WTC11 (cell line): ENCODE measurements around the gene KRT32. TPM values are rescaled to one million over a fixed set of nuclear protein-coding genes. Genes with fewer than 3 reads are reported as not detected.

Experiments
- ATAC-seq: fragments of 200-7000 bp; cut with Tn5 transposase; 2 replicates; pipeline ENCODE4 v1.10.0; 2021; ENCODE audit warnings: mild to moderate bottlenecking, moderate library complexity
- CTCF ChIA-PET: fragments of 300-600 bp; sonication (Branson Sonifier 250); formaldehyde crosslinking; loops from one replicate; lab custom pipeline; 2021; ENCODE audit warnings: antibody characterized with exemption; lab: Charles Lee
- POLR2A ChIA-PET: fragments of 350-600 bp; sonication (Branson Sonifier 250); formaldehyde crosslinking; loops from one replicate; lab custom pipeline; 2021; ENCODE audit warnings: antibody characterized with exemption; lab: Charles Lee
- DNase-seq: peaks from one replicate; pipeline ENCODE4 v3.0.0; 2021; ENCODE audit warnings: low spot score
- H3K27ac Mint-ChIP-seq: 2 replicates; pipeline ENCODE4 v1.8.0; 2021; ENCODE audit warnings: mixed read lengths
- H3K27me3 Mint-ChIP-seq: 2 replicates; pipeline ENCODE4 v1.8.0; 2021; ENCODE audit warnings: low read depth, mild to moderate bottlenecking, moderate library complexity, mixed read lengths
- H3K36me3 Mint-ChIP-seq: 2 replicates; pipeline ENCODE4 v1.8.0; 2021; ENCODE audit warnings: mixed read lengths
- H3K4me1 Mint-ChIP-seq: 2 replicates; pipeline ENCODE4 v1.8.0; 2022; ENCODE audit warnings: mixed read lengths
- H3K4me3 Mint-ChIP-seq: 2 replicates; pipeline ENCODE4 v1.8.0; 2021; ENCODE audit warnings: mild to moderate bottlenecking, moderate library complexity, mixed read lengths
- H3K9me3 Mint-ChIP-seq: 2 replicates; pipeline ENCODE4 v1.8.0; 2021; ENCODE audit warnings: mixed read lengths
- CREB1 ChIP-seq: sonication (generic); formaldehyde crosslinking; IDR thresholded peaks from 2 replicates; pipeline ENCODE4 v1.8.0; 2023; ENCODE audit warnings: mild to moderate bottlenecking, missing genetic modification reagents
- ETV6 ChIP-seq: sonication (generic); formaldehyde crosslinking; IDR thresholded peaks from 2 replicates; pipeline ENCODE4 v1.8.1; 2022; ENCODE audit warnings: mild to moderate bottlenecking, missing genetic modification reagents
- GABPB1 ChIP-seq: sonication (generic); formaldehyde crosslinking; IDR thresholded peaks from 2 replicates; pipeline ENCODE4 v1.8.1; 2023; ENCODE audit warnings: mild to moderate bottlenecking, missing genetic modification reagents
- HMGA2 ChIP-seq: fragments of 250-450 bp; sonication (Bioruptor Pico); IDR thresholded peaks from 2 replicates; pipeline ENCODE4 v1.4.0; 2021; ENCODE audit warnings: mild to moderate bottlenecking, moderate library complexity
- IRF2 ChIP-seq: sonication (generic); formaldehyde crosslinking; IDR thresholded peaks from 2 replicates; pipeline ENCODE4 v1.8.0; 2022; ENCODE audit warnings: low read depth, missing genetic modification reagents, borderline replicate concordance
- NFATC4 ChIP-seq: fragments of 250-450 bp; sonication (Bioruptor Pico); IDR thresholded peaks from 2 replicates; pipeline ENCODE4 v1.9.0; 2021; ENCODE audit warnings: mild to moderate bottlenecking
- NR3C1 ChIP-seq: sonication (generic); formaldehyde crosslinking; conservative IDR thresholded peaks from 2 replicates; pipeline ENCODE4 v1.8.1; 2023; ENCODE audit warnings: low read depth, mild to moderate bottlenecking, missing genetic modification reagents
- RELA ChIP-seq: sonication (generic); formaldehyde crosslinking; IDR thresholded peaks from 2 replicates; pipeline ENCODE4 v1.8.1; 2022; ENCODE audit warnings: missing genetic modification reagents, mild to moderate bottlenecking, borderline replicate concordance
- RORB ChIP-seq: fragments of 250-450 bp; sonication (Bioruptor Pico); IDR thresholded peaks from 2 replicates; pipeline ENCODE4 v1.9.0; 2021; ENCODE audit warnings: mild to moderate bottlenecking
- SMAD3 ChIP-seq: sonication (generic); formaldehyde crosslinking; IDR thresholded peaks from 2 replicates; pipeline ENCODE4 v1.8.0; 2022; ENCODE audit warnings: missing genetic modification reagents, mild to moderate bottlenecking, borderline replicate concordance
- SP1 ChIP-seq: sonication (generic); formaldehyde crosslinking; conservative IDR thresholded peaks from 2 replicates; pipeline ENCODE4 v1.8.1; 2022; ENCODE audit warnings: missing genetic modification reagents
- TCF7 ChIP-seq: sonication (generic); formaldehyde crosslinking; IDR thresholded peaks from 2 replicates; pipeline ENCODE4 v1.8.0; 2022; ENCODE audit warnings: mild to moderate bottlenecking, low read depth, missing genetic modification reagents, moderate library complexity
- ZBTB21 ChIP-seq: sonication (generic); formaldehyde crosslinking; IDR thresholded peaks from 2 replicates; pipeline ENCODE4 v1.8.1; 2023; ENCODE audit warnings: mild to moderate bottlenecking, missing genetic modification reagents, borderline replicate concordance
- ZNF121 ChIP-seq: sonication (generic); formaldehyde crosslinking; IDR thresholded peaks from 2 replicates; pipeline ENCODE4 v1.8.0; 2023; ENCODE audit warnings: missing genetic modification reagents
- total RNA-seq: library from RNA; stranded (reverse); gene quantifications from 3 replicates; pipeline ENCODE4 v1.2.3, GENCODE V29; 2021
- TF ChIP-seq, protein P1 (sequence below): fragments of 250-450 bp; sonication (Bioruptor Pico); IDR thresholded peaks from 2 replicates; pipeline ENCODE4 v1.9.0; 2021; ENCODE audit warnings: moderate library complexity, mild to moderate bottlenecking, inconsistent platforms, borderline replicate concordance
- TF ChIP-seq, protein P2 (sequence below): sonication (generic); formaldehyde crosslinking; IDR thresholded peaks from 2 replicates; pipeline ENCODE4 v1.8.0; 2022; ENCODE audit warnings: mild to moderate bottlenecking, missing genetic modification reagents
- TF ChIP-seq, protein P3 (sequence below): sonication (generic); formaldehyde crosslinking; IDR thresholded peaks from 2 replicates; pipeline ENCODE4 v1.8.1; 2023; ENCODE audit warnings: mild to moderate bottlenecking, missing genetic modification reagents, moderate library complexity
- TF ChIP-seq, protein P4 (sequence below): sonication (generic); formaldehyde crosslinking; IDR thresholded peaks from 2 replicates; pipeline ENCODE4 v1.8.1; 2023; ENCODE audit warnings: mild to moderate bottlenecking, missing genetic modification reagents
- TF ChIP-seq, protein P5 (sequence below): fragments of 250-450 bp; sonication (Bioruptor Pico); IDR thresholded peaks from 2 replicates; pipeline ENCODE4 v1.9.0; 2021; ENCODE audit warnings: mild to moderate bottlenecking
- TF ChIP-seq, protein P6 (sequence below): sonication (generic); formaldehyde crosslinking; IDR thresholded peaks from 2 replicates; pipeline ENCODE4 v1.8.1; 2022; ENCODE audit warnings: missing genetic modification reagents, borderline replicate concordance
- TF ChIP-seq, protein P7 (sequence below): sonication (generic); formaldehyde crosslinking; IDR thresholded peaks from 2 replicates; pipeline ENCODE4 v1.8.0; 2022; ENCODE audit warnings: mild to moderate bottlenecking, missing genetic modification reagents

Gene KRT32
- total RNA-seq, 1 experiment from 2014 or later = not detected

DNA sequence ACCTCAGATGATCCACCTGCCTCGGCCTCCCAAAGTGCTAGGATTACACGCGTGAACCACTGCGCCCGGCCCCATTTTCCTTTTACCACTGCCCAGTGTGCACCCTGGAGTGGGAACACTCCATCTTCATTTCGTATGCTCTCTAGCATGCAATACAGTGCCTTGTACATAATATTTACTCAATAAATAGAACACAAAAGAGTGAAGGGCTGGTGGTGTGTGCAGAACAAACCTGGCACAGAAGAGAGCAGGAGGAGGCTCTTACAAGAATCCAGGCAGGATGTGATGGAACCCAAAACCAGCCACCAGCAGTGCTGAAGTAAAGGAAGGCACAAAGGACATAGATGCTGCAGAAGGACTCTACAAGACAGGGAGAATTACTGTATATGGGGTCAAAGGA, 50.1 kb downstream of the KRT32 start (continued):
- TF ChIP-seq, protein P1, sequence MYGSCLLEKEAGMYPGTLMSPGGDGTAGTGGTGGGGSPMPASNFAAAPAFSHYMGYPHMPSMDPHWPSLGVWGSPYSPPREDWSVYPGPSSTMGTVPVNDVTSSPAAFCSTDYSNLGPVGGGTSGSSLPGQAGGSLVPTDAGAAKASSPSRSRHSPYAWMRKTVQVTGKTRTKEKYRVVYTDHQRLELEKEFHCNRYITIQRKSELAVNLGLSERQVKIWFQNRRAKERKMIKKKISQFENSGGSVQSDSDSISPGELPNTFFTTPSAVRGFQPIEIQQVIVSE (CRISPR knock-in tag) = no peak
- TF ChIP-seq RORB (no peak), TCF7 (CRISPR knock-in tag) (no peak), SMAD3 (CRISPR knock-in tag) (no peak), NR3C1 (no peak)

DNA sequence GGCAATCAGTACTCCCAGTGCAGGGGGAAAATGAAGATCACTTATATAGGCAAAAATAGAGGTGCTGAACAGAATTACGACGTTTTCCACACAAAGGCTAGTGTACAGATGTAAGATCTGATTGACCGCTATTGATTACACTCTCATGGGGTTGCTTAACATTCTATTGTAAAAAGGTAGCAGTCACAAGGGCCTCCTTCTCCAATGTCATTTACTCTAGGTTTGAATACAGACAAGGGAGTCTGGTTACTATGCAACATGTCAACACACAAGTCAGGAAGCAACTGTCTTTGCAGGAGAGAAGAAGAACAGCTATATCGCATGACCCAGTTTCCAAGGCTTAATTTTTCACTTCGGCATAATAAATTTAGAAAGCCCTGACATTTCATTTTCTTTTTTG, 50.7 kb downstream of the KRT32 start:
- H3K27me3 Mint-ChIP-seq = no peaks in the 10 kb centered on the region
- no peaks in the 10 kb centered on the region for H3K9me3 Mint-ChIP-seq
- CTCF ChIA-PET = interaction anchor here (1.1 to 3.8 kb wide), 4 partner anchors 10 to 553 kb away, joined by 5 to 63 read pairs (median 9); no protein-coding TSS in a partner anchor
- POLR2A ChIA-PET = no interaction called here
- DNase-seq = no peak
- TF ChIP-seq, protein P2, sequence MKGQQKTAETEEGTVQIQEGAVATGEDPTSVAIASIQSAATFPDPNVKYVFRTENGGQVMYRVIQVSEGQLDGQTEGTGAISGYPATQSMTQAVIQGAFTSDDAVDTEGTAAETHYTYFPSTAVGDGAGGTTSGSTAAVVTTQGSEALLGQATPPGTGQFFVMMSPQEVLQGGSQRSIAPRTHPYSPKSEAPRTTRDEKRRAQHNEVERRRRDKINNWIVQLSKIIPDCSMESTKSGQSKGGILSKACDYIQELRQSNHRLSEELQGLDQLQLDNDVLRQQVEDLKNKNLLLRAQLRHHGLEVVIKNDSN (CRISPR knock-in tag) = no peak
- TF ChIP-seq SP1 = no peak
- TF ChIP-seq, protein P3, sequence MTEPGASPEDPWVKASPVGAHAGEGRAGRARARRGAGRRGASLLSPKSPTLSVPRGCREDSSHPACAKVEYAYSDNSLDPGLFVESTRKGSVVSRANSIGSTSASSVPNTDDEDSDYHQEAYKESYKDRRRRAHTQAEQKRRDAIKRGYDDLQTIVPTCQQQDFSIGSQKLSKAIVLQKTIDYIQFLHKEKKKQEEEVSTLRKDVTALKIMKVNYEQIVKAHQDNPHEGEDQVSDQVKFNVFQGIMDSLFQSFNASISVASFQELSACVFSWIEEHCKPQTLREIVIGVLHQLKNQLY (CRISPR knock-in tag) = no peak
- TF ChIP-seq, all 79 proteins: peak for 0
- Mint-ChIP-seq H3K4me3 (no peak overlapping the region), H3K27ac (no peak overlapping the region), H3K4me1 (peaks cover 28% of the 10 kb centered on the region), H3K36me3 (no peaks in the 10 kb centered on the region)
- no peak for ATAC-seq

DNA sequence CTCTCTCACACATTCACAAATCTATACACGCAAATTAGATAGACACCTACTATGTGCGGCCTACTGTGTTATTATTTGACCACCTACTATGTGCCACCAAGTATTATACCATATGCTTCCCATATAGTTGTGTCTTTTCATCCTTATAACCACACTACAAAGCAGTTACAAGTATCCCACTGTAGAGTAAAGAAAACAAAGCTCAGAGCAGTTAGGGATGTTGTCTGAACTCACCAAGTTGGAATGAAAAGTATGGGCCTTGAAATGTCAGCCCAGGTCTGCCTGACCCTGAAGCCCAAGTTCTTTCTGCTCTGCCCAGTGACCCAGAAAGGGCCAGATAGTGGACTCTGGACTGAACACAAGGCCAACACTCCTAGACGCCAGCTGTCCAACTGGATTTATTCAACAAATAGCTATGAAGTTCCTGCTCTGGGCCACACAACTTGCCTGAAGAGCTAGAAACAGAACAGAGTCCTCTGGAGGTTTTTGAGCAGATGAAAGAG, 51.3 kb downstream of the KRT32 start:
- H3K27ac Mint-ChIP-seq = no peak overlapping the region
- ChIA-PET CTCF (interaction anchor here (2.3 to 3.8 kb wide), 2 partner anchors 93 to 133 kb away, joined by 9 to 63 read pairs; no protein-coding TSS in a partner anchor), POLR2A (no interaction called here)
- no peak for ATAC-seq
- H3K4me3 Mint-ChIP-seq = no peak overlapping the region
- H3K9me3 Mint-ChIP-seq = no peaks in the 10 kb centered on the region
- TF ChIP-seq, protein P4, sequence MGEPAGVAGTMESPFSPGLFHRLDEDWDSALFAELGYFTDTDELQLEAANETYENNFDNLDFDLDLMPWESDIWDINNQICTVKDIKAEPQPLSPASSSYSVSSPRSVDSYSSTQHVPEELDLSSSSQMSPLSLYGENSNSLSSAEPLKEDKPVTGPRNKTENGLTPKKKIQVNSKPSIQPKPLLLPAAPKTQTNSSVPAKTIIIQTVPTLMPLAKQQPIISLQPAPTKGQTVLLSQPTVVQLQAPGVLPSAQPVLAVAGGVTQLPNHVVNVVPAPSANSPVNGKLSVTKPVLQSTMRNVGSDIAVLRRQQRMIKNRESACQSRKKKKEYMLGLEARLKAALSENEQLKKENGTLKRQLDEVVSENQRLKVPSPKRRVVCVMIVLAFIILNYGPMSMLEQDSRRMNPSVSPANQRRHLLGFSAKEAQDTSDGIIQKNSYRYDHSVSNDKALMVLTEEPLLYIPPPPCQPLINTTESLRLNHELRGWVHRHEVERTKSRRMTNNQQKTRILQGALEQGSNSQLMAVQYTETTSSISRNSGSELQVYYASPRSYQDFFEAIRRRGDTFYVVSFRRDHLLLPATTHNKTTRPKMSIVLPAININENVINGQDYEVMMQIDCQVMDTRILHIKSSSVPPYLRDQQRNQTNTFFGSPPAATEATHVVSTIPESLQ (CRISPR knock-in tag) = no peak
- peak; percentile 23; the same call in 1 of the 2 replicates for TF ChIP-seq GABPB1 (CRISPR knock-in tag)
- H3K4me1 Mint-ChIP-seq = peaks cover 28% of the 10 kb centered on the region
- DNase-seq = no peak
- H3K27me3 Mint-ChIP-seq = no peaks in the 10 kb centered on the region
- no peaks in the 10 kb centered on the region for H3K36me3 Mint-ChIP-seq

DNA sequence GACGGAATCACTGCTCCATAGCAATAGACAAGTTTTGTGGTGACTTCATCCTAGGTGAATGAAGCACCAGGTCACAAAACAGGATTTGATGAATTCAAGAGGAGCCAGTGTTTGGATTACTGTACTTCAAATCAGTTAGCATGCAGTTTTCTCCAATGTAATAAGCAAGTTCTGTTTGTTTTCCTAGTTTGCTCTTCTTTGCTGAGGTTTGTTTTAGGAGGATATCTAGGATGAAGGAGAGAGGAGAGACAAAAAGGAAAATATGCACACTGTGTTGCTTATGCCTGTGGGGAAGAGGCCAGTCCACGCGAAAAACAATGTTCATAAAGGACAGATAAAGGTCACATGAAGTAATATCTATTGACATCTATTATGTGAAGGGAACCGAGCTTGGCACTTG, 51.8 kb downstream of the KRT32 start:
- no peak for ATAC-seq
- H3K27me3 Mint-ChIP-seq = no peaks in the 10 kb centered on the region

More for the DNA sequence above, 51.8 kb downstream of the KRT32 start:
- H3K9me3 Mint-ChIP-seq = no peaks in the 10 kb centered on the region
- H3K4me1 Mint-ChIP-seq = peaks cover 28% of the 10 kb centered on the region
- no peaks in the 10 kb centered on the region for H3K36me3 Mint-ChIP-seq
- TF ChIP-seq, protein P5, sequence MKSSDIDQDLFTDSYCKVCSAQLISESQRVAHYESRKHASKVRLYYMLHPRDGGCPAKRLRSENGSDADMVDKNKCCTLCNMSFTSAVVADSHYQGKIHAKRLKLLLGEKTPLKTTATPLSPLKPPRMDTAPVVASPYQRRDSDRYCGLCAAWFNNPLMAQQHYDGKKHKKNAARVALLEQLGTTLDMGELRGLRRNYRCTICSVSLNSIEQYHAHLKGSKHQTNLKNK (CRISPR knock-in tag) = no peak
- TF ChIP-seq ZNF121 (CRISPR knock-in tag) = no peak
- TF ChIP-seq ZBTB21 = no peak
- TF ChIP-seq, protein P6, sequence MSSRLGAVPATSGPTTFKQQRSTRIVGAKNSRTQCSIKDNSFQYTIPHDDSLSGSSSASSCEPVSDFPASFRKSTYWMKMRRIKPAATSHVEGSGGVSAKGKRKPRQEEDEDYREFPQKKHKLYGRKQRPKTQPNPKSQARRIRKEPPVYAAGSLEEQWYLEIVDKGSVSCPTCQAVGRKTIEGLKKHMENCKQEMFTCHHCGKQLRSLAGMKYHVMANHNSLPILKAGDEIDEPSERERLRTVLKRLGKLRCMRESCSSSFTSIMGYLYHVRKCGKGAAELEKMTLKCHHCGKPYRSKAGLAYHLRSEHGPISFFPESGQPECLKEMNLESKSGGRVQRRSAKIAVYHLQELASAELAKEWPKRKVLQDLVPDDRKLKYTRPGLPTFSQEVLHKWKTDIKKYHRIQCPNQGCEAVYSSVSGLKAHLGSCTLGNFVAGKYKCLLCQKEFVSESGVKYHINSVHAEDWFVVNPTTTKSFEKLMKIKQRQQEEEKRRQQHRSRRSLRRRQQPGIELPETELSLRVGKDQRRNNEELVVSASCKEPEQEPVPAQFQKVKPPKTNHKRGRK = no peak
- TF ChIP-seq HMGA2 (CRISPR knock-in tag) = no peak
- no peak for TF ChIP-seq RELA
- TF ChIP-seq ETV6 (CRISPR knock-in tag) = no peak
- no peak for TF ChIP-seq CREB1 (CRISPR knock-in tag)
- TF ChIP-seq, protein P7, sequence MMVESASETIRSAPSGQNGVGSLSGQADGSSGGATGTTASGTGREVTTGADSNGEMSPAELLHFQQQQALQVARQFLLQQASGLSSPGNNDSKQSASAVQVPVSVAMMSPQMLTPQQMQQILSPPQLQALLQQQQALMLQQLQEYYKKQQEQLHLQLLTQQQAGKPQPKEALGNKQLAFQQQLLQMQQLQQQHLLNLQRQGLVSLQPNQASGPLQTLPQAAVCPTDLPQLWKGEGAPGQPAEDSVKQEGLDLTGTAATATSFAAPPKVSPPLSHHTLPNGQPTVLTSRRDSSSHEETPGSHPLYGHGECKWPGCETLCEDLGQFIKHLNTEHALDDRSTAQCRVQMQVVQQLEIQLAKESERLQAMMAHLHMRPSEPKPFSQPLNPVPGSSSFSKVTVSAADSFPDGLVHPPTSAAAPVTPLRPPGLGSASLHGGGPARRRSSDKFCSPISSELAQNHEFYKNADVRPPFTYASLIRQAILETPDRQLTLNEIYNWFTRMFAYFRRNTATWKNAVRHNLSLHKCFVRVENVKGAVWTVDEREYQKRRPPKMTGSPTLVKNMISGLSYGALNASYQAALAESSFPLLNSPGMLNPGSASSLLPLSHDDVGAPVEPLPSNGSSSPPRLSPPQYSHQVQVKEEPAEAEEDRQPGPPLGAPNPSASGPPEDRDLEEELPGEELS (CRISPR knock-in tag) = no peak
- no peak for TF ChIP-seq NFATC4
- no peak for TF ChIP-seq IRF2
- TF ChIP-seq RORB = no peak
- TF ChIP-seq, all 79 proteins: peak for 0
- POLR2A ChIA-PET = no interaction called here
- no peak overlapping the region for H3K4me3 Mint-ChIP-seq
- no peak overlapping the region for H3K27ac Mint-ChIP-seq
- CTCF ChIA-PET = interaction anchor here (3.8 kb wide), 1 partner anchor 134 kb away, joined by 63 read pairs; no protein-coding TSS in a partner anchor
- DNase-seq = no peak
